ENCODE results near the gene WDR1. TPM values are rescaled to one million over a fixed set of nuclear protein-coding genes. Genes with fewer than 3 reads are reported as not detected.

WDR1 gene, protein sequence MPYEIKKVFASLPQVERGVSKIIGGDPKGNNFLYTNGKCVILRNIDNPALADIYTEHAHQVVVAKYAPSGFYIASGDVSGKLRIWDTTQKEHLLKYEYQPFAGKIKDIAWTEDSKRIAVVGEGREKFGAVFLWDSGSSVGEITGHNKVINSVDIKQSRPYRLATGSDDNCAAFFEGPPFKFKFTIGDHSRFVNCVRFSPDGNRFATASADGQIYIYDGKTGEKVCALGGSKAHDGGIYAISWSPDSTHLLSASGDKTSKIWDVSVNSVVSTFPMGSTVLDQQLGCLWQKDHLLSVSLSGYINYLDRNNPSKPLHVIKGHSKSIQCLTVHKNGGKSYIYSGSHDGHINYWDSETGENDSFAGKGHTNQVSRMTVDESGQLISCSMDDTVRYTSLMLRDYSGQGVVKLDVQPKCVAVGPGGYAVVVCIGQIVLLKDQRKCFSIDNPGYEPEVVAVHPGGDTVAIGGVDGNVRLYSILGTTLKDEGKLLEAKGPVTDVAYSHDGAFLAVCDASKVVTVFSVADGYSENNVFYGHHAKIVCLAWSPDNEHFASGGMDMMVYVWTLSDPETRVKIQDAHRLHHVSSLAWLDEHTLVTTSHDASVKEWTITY
- 101 TPM for total RNA-seq

DNA sequence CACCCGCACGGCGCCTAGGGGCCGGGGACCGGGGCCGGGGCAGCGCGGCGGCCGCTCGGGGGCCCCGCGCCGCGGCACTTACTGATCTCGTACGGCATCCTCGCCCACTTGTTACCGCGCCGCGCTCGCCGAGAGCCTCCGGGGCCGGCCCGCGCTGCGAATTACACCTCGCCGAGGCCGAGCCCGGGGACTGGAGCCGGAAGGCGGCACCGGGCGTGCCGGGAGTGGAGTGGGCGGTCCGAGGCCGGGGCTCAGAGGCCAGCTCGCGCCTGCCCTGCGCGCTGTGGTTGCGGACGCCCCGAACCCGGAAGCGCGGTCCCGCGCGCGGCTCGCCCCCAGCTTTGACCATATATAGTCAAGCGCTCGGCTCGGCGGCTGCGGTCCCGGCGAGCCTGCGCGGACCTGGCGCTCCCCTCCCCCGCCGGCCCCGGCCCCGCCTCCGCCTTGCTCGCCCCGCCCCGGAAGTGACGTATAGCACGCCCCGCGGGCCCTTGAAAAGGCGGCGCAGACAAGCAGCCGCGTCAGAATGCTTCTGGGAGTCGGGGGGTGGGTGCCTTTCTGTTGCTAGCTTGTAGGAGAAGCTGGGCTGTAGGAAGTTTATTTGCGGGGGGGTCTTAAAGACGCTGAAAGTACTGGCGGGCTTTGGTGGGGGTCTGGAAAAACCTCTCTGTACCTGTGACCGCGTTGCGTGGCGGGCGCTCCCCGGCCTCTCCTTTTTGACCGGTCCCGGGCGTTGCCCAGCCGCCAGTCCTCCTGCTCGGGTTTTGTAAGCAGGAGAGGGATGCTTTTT lies at the start of gene WDR1:
Gene WDR1, minus strand, starts transcription at position 231 of the 790 bp plus-strand sequence. Its CDS starts 133 bp downstream, at position 98.

Small RNA genes lying within 50 kb of the gene (small RNA-seq; reads per million reads assigned to genes)
- gene AC093664.1 (not detected), gene MIR3138 (not detected), gene RNA5SP155 (not detected)

Other genes starting within 250 kb of the WDR1 start
- 5.3 TPM for gene SLC2A9, start 95.3 kb downstream of the WDR1 start, total RNA-seq